Mesenchymal stem cell (in vitro differentiated cells and primary cell): ENCODE results near the gene COL8A2.

Source experiments
- DNase-seq: peaks from one replicate; pipeline ENCODE4 v3.0.0-alpha.2; 2013
- H2AFZ ChIP-seq: one replicate; pipeline ENCODE4 v1.6.1; 2013; ENCODE audit warnings: low read depth, mild to moderate bottlenecking, control low read depth, inconsistent platforms, low read length, moderate library complexity
- H2AK5ac ChIP-seq: 2 replicates; pipeline ENCODE4 v1.6.1; 2013; ENCODE audit warnings: low read length, moderate library complexity, mild to moderate bottlenecking, inconsistent platforms; ENCODE audit not compliant: severe bottlenecking
- H2BK120ac ChIP-seq: one replicate; pipeline ENCODE4 v1.6.1; 2013; ENCODE audit warnings: low read depth, mild to moderate bottlenecking, inconsistent platforms, low read length, moderate library complexity
- H2BK12ac ChIP-seq, 2 experiments: one replicate each; pipeline ENCODE4 v1.6.1; 2013; ENCODE audit warnings: inconsistent platforms in 2 of 2, low read length in 2 of 2, mild to moderate bottlenecking in 2 of 2, moderate library complexity in 2 of 2, control low read depth in 1 of 2
- H2BK15ac ChIP-seq: one replicate; pipeline ENCODE4 v1.6.1; 2013; ENCODE audit warnings: mild to moderate bottlenecking, low read depth, inconsistent platforms; ENCODE audit not compliant: poor library complexity, severe bottlenecking
- H2BK5ac ChIP-seq: 2 replicates; pipeline ENCODE4 v1.6.1; 2013; ENCODE audit warnings: low read depth, mild to moderate bottlenecking, low read length, control low read depth, inconsistent platforms; ENCODE audit not compliant: poor library complexity, severe bottlenecking
- H3K14ac ChIP-seq, 2 experiments: one replicate each; pipeline ENCODE4 v1.6.1; 2013; ENCODE audit warnings: inconsistent platforms in 2 of 2, low read length in 2 of 2, control low read depth in 1 of 2, mild to moderate bottlenecking in 1 of 2, moderate library complexity in 1 of 2
- H3K18ac ChIP-seq, 2 experiments: one replicate each; pipeline ENCODE4 v1.6.1; 2013; ENCODE audit warnings: inconsistent platforms in 2 of 2, low read length in 2 of 2, control low read depth in 1 of 2, low read depth in 1 of 2, mild to moderate bottlenecking in 1 of 2
- H3K23ac ChIP-seq, 2 experiments: one replicate each; pipeline ENCODE4 v1.6.1; 2013; ENCODE audit warnings: inconsistent platforms in 2 of 2, low read length in 2 of 2, mild to moderate bottlenecking in 2 of 2, moderate library complexity in 2 of 2, control low read depth in 1 of 2
- H3K27ac ChIP-seq: 2 replicates; pipeline ENCODE4 v1.5.1; 2013; ENCODE audit warnings: mild to moderate bottlenecking, moderate library complexity, low read length, control low read depth, inconsistent platforms; ENCODE audit not compliant: poor library complexity, severe bottlenecking
- H3K27me3 ChIP-seq, 2 experiments: 2 replicates each; pipeline versions ENCODE4 v1.6.1 to v1.7.0; 2013; ENCODE audit warnings: low read length in 2 of 2, mild to moderate bottlenecking in 2 of 2, moderate library complexity in 2 of 2, control low read depth in 1 of 2, inconsistent platforms in 1 of 2; ENCODE audit not compliant: control insufficient read depth in 1 of 2, insufficient read depth in 1 of 2
- H3K36me3 ChIP-seq, 2 experiments: 2 replicates each; pipeline versions ENCODE4 v1.6.1 to v1.7.0; 2013; ENCODE audit warnings: low read length in 2 of 2, control low read depth in 1 of 2, inconsistent platforms in 1 of 2, low read depth in 1 of 2, mild to moderate bottlenecking in 1 of 2; ENCODE audit not compliant: insufficient read depth in 2 of 2, control insufficient read depth in 1 of 2
- H3K4ac ChIP-seq, 2 experiments: one replicate each; pipeline ENCODE4 v1.6.1; 2013; ENCODE audit warnings: inconsistent platforms in 2 of 2, low read length in 2 of 2, mild to moderate bottlenecking in 2 of 2, moderate library complexity in 2 of 2, control low read depth in 1 of 2, low read depth in 1 of 2
- H3K4me1 ChIP-seq: 2 replicates; pipeline ENCODE4 v1.6.1; 2013; ENCODE audit warnings: low read depth, low read length, control low read depth; ENCODE audit not compliant: control insufficient read depth, insufficient read depth
- H3K4me2 ChIP-seq: 2 replicates; pipeline ENCODE4 v1.6.1; 2013; ENCODE audit warnings: low read length, mild to moderate bottlenecking, inconsistent platforms; ENCODE audit not compliant: poor library complexity, severe bottlenecking
- H3K4me3 ChIP-seq, 2 experiments: 2 replicates each; pipeline versions ENCODE4 v1.5.1 to v1.7.0; 2013; ENCODE audit warnings: low read length in 2 of 2, mild to moderate bottlenecking in 2 of 2, control low read depth in 1 of 2, low read depth in 1 of 2; ENCODE audit not compliant: insufficient read depth in 1 of 2
- H3K79me1 ChIP-seq: replicated peaks from 2 replicates; pipeline ENCODE4 v1.6.1; 2013; ENCODE audit warnings: mild to moderate bottlenecking, control low read depth, low read length, inconsistent platforms; ENCODE audit not compliant: poor library complexity, severe bottlenecking
- H3K9ac ChIP-seq: 2 replicates; pipeline ENCODE4 v1.7.0; 2013; ENCODE audit warnings: mild to moderate bottlenecking, low read length, moderate library complexity
- H3K9me3 ChIP-seq: 2 replicates; pipeline ENCODE4 v1.7.0; 2013; ENCODE audit warnings: mild to moderate bottlenecking, low read length; ENCODE audit not compliant: control insufficient read depth
- H4K8ac ChIP-seq: one replicate; pipeline ENCODE4 v1.6.1; 2013; ENCODE audit warnings: inconsistent platforms, mild to moderate bottlenecking, low read length, moderate library complexity
- H4K91ac ChIP-seq: one replicate; pipeline ENCODE4 v1.6.1; 2013; ENCODE audit warnings: mild to moderate bottlenecking, low read length, inconsistent platforms
- WGBS: methylation state at CpG from one replicate; pipeline ENCODE4 v1.1.7; 2013; ENCODE audit warnings: mixed read lengths; 5-methylcytosine and 5-hydroxymethylcytosine counted together

COL8A2 gene

DNA sequence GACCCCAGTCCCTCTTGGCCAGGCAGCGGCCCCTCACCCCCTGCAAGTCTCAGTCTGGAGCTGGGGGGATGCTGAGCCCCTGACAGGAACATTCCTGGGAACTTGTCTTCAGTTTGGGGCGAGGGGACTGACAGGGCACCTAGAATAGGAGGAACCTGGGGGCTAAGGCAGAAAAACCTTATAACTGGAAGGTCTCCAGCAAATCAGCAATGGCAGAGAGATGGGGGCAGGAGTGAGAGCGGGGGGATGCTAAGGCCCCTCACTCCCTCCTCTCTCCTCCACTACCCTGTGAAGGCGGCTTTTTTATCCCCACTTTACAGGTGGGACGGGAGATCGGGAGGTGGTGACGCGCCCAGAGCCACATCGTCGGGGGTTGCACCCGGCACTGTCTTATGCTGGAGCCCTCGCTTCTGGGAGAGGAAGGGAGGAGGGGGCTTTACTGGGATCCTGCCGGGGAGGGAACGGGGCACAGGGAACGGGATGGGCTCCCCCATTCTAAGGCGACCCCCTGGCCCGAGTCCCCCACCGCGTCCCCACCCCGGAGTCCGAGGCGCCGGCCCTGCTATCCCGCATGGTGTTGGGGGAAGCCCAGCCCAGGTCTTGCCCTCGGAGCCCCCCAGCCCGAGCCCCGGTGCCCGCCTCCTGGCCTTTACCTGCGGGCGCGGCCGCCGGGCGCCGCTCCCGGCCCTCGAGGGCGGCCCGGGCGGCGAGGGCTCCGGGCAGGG is 456 bp downstream of the COL8A2 start:
- Histone ChIP-seq H3K79me1 (peaks cover 2% of the 10 kb centered on the region), H3K36me3 (no peaks in the 10 kb centered on the region), H3K27me3 (peaks cover 0 to 9% of the 10 kb centered on the region in 2 experiments), H3K18ac (no peak overlapping the region), H2AFZ (no peak overlapping the region), H3K14ac (no peak overlapping the region), H3K4me1 (peaks cover 50% of the 10 kb centered on the region), H4K91ac (no peak overlapping the region), H2BK15ac (peak overlapping the region; percentile 50), H3K27ac (no peak overlapping the region), H2BK12ac (no peak overlapping the region), H3K4ac (no peak overlapping the region), H2AK5ac (no peak overlapping the region), H3K23ac (no peak overlapping the region), H2BK120ac (no peak overlapping the region), H3K9ac (peak overlapping the region; percentile 22), H3K4me3 (peak overlapping the region; percentile 56 to 70), H3K4me2 (peak overlapping the region; percentile 64), H3K9me3 (no peaks in the 10 kb centered on the region), H2BK5ac (no peak overlapping the region), H4K8ac (no peak overlapping the region)
- DNase-seq = no peak
- WGBS = 31% methylated on average over 22 of the region's 42 CpGs

DNA sequence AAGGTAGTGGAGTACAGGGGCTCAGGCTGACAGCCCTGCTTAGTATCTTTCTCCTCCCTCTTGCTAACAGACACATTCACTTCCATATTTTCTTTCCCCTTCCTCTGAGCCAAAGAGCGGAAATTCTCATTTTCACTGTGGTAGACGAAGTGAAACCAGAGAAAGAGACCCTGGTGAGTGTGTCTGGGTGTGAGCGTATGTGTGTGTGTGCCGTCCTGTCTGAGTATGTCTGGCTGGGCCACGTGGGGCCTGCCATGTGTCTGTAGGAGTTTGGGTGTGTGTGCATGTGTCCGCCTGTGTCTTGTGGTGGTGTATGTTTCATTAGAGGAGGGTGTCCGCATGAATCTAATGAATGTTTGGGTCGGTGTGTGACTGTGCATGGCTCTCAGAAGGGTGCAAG is 1.7 kb downstream of the COL8A2 start:
- WGBS = 77% methylated on average over 8 of the region's 8 CpGs
- H2BK12ac ChIP-seq = no peak overlapping the region
- DNase-seq = no peak
- no peak overlapping the region for H3K14ac ChIP-seq
- no peaks in the 10 kb centered on the region for H3K36me3 ChIP-seq
- H2BK5ac ChIP-seq = no peak overlapping the region
- peaks cover 2% of the 10 kb centered on the region for H3K79me1 ChIP-seq
- no peak overlapping the region for H3K27ac ChIP-seq
- no peak overlapping the region for H2AK5ac ChIP-seq
- no peak overlapping the region for H4K91ac ChIP-seq
- no peaks in the 10 kb centered on the region for H3K9me3 ChIP-seq
- no peak overlapping the region for H3K4ac ChIP-seq
- peaks cover 59% of the 10 kb centered on the region for H3K4me1 ChIP-seq
- peak overlapping the region in 1 of 2 experiments; percentile 7 for H3K4me3 ChIP-seq
- H3K27me3 ChIP-seq = peaks cover 0 to 9% of the 10 kb centered on the region in 2 experiments
- H2BK15ac ChIP-seq = no peak overlapping the region
- H3K4me2 ChIP-seq = no peak overlapping the region
- H4K8ac ChIP-seq = no peak overlapping the region
- H2BK120ac ChIP-seq = no peak overlapping the region
- no peak overlapping the region for H2AFZ ChIP-seq
- no peak overlapping the region for H3K9ac ChIP-seq
- no peak overlapping the region for H3K23ac ChIP-seq
- H3K18ac ChIP-seq = no peak overlapping the region

DNA sequence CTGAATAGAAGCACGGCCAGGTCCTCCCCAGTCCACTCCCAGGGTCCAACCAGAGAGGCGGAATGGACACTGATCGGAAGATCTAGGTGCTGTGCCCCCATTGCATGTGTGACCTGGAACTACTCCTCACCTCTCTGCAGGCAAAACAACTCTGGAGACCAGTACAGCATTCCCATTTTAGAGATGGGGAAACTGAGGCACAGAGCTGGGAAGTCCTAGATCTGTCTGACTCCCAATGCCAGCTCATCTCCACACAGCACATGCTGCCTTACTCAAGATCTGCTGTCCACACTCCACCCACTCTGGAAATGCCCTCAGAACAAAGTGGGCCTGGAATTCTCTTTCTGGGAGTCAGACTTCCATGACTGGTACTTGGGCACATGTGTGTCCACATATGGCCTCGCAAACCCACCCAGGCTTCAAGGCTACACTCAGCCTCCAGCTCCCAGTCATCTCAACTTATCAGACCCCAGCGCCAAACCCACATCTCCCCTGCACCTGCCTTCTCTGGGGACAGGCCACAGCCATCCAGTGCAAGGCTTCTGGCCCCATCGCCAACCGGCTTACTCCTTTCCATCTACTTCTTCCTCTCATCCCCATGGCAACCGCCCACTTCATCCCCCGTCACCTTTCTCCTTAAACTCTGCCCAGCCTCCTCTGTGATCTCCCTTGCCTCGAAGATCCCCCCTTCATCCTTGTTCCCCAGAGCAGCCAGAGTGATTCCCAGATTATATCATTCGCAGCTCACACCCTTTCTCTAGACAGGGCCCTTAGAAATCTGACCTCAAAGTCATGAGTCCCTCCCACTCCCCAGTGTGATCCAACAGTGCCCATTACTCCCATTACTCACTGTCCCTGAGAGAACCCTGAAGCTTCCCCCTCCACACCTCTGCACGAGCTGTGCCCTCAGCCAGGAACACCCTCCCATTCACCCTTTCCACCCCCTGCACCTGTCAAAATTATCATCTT is 2.7 kb downstream of the COL8A2 start:
- DNase-seq = no peak
- Histone ChIP-seq H3K4me3 (no peak overlapping the region), H4K8ac (no peak overlapping the region), H3K18ac (no peak overlapping the region), H2BK12ac (no peak overlapping the region), H3K4me1 (peaks cover 54% of the 10 kb centered on the region), H3K79me1 (peaks cover 2% of the 10 kb centered on the region), H3K14ac (no peak overlapping the region), H2BK5ac (no peak overlapping the region), H2AK5ac (peak overlapping the region; percentile 7), H4K91ac (no peak overlapping the region), H3K23ac (no peak overlapping the region), H2BK15ac (no peak overlapping the region), H2BK120ac (no peak overlapping the region), H2AFZ (no peak overlapping the region), H3K9me3 (no peaks in the 10 kb centered on the region), H3K27ac (no peak overlapping the region), H3K36me3 (no peaks in the 10 kb centered on the region), H3K27me3 (peaks cover 0 to 9% of the 10 kb centered on the region in 2 experiments), H3K9ac (no peak overlapping the region), H3K4ac (no peak overlapping the region), H3K4me2 (no peak overlapping the region)
- 87% methylated on average over 12 of the region's 12 CpGs for WGBS

DNA sequence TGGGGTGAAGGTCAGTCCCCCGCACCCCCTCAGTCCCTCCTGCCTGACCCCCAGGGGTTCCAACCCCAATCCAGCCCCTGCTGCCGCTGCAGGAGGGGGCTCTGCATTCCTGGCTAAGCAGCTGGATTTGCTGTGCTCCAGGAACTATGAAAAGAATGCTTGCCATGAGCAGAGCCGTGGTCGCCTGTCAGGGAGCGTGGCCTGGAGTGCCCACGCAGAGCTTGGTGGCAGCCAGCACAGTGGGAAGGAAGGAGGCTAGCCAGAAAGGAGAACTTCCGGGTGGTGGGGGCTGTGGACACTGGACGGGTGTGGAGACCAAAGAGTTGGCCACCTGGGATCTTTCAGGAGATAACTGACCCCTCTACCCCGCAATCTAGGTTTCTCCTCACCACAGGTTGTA is 5.6 kb downstream of the COL8A2 start:
- H3K36me3 ChIP-seq = peaks cover 0 to 2% of the 10 kb centered on the region in 2 experiments
- no peak overlapping the region for H4K8ac ChIP-seq
- H2AFZ ChIP-seq = no peak overlapping the region
- DNase-seq = no peak
- H4K91ac ChIP-seq = no peak overlapping the region
- peak overlapping the region; percentile 83 for H2AK5ac ChIP-seq
- H3K27ac ChIP-seq = peak overlapping the region; percentile 39
- H3K79me1 ChIP-seq = peaks cover 2% of the 10 kb centered on the region
- no peak overlapping the region for H2BK5ac ChIP-seq
- WGBS = 67% methylated on average over 9 of the region's 9 CpGs
- no peak overlapping the region for H3K14ac ChIP-seq
- H2BK12ac ChIP-seq = no peak overlapping the region
- peaks cover 59% of the 10 kb centered on the region for H3K4me1 ChIP-seq
- H3K23ac ChIP-seq = no peak overlapping the region
- no peak overlapping the region for H3K4ac ChIP-seq
- no peak overlapping the region for H3K4me2 ChIP-seq
- peaks cover 0 to 4% of the 10 kb centered on the region in 2 experiments for H3K27me3 ChIP-seq
- H2BK120ac ChIP-seq = no peak overlapping the region
- no peak overlapping the region for H2BK15ac ChIP-seq
- no peaks in the 10 kb centered on the region for H3K9me3 ChIP-seq
- H3K9ac ChIP-seq = no peak overlapping the region
- no peak overlapping the region for H3K18ac ChIP-seq
- H3K4me3 ChIP-seq = no peak overlapping the region
